Measurements from ENCODE around the gene C12orf42. TPM values are rescaled to one million over a fixed set of nuclear protein-coding genes. Genes with fewer than 3 reads are reported as not detected.

C12orf42 gene
- total and polyA plus RNA-seq, 10 of the 15 experiments (the other 5 are each of a cell fraction or from before 2014, with no cell fraction given), result 1.4 to 7.0 (median 2.4) TPM

DNA sequence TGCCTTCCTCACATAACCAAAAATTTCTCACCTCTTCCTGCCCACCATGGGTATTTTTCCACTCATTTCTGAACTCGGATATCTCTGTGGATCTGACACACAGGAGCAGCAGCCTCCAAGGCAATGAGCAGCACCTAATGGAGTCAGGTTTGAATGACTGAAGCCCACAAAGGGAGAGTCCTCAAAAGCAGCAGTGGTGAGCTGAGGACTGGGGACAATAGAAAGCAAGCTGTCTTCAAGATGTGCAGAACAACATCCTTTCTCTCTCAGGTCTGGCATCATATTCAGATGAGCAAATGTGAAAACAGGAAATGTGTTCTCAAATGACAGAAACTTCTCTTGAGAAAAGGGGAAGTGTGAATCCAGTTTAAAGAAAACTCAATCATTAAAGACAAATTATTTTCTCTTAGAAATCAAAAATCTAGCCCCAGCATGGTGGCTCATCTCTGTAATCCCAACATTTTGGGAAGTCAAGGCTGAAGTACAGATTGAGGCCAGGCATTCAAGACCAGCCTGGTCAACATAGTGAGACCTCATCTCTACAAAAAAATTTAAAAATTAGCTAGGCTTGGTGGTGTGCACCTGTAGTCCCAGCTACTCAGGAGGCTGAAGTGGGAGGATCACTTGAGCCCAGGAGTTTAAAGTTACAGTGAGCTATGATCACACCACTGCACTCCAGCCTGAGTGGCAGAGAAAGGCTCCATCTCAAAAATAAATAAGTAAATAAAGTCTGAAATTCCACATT, 54.2 kb downstream of the C12orf42 start (continued):
- TF ChIP-seq, protein P1, sequence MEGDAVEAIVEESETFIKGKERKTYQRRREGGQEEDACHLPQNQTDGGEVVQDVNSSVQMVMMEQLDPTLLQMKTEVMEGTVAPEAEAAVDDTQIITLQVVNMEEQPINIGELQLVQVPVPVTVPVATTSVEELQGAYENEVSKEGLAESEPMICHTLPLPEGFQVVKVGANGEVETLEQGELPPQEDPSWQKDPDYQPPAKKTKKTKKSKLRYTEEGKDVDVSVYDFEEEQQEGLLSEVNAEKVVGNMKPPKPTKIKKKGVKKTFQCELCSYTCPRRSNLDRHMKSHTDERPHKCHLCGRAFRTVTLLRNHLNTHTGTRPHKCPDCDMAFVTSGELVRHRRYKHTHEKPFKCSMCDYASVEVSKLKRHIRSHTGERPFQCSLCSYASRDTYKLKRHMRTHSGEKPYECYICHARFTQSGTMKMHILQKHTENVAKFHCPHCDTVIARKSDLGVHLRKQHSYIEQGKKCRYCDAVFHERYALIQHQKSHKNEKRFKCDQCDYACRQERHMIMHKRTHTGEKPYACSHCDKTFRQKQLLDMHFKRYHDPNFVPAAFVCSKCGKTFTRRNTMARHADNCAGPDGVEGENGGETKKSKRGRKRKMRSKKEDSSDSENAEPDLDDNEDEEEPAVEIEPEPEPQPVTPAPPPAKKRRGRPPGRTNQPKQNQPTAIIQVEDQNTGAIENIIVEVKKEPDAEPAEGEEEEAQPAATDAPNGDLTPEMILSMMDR (IDR thresholded peaks at IDR 0.05 in 2 of 3, conservative IDR thresholded peaks at IDR 0.05 in 1 of 3; ENCODE audit: control insufficient read depth in 2 of 3, extremely low read depth in 1 of 3, insufficient read depth in 1 of 3, low read depth in 3 of 3, low read length in 3 of 3), result peak in 2 of 3 experiments; percentile 11 to 28; a peak in 1 of 6 replicates
- TF ChIP-seq, protein P2, sequence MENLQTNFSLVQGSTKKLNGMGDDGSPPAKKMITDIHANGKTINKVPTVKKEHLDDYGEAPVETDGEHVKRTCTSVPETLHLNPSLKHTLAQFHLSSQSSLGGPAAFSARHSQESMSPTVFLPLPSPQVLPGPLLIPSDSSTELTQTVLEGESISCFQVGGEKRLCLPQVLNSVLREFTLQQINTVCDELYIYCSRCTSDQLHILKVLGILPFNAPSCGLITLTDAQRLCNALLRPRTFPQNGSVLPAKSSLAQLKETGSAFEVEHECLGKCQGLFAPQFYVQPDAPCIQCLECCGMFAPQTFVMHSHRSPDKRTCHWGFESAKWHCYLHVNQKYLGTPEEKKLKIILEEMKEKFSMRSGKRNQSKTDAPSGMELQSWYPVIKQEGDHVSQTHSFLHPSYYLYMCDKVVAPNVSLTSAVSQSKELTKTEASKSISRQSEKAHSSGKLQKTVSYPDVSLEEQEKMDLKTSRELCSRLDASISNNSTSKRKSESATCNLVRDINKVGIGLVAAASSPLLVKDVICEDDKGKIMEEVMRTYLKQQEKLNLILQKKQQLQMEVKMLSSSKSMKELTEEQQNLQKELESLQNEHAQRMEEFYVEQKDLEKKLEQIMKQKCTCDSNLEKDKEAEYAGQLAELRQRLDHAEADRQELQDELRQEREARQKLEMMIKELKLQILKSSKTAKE (IDR thresholded peaks at IDR 0.05; ENCODE audit: low read depth, poor library complexity, severe bottlenecking), result peak; percentile 75
- TF ChIP-seq CREB1 (IDR thresholded peaks at IDR 0.05; ENCODE audit: low read depth) (peak; percentile 59; the same call in 1 of the 2 replicates), ZNF207 (IDR thresholded peaks at IDR 0.05; ENCODE audit: borderline replicate concordance) (no peak), SPI1 (IDR thresholded peaks at IDR 0.05; ENCODE audit: borderline replicate concordance, insufficient read depth, low read depth, low read length) (peak; percentile 99), TCF3 (IDR thresholded peaks at IDR 0.05; ENCODE audit: borderline replicate concordance, insufficient read depth, low read depth, low read length) (0 out of 2 replicates have a peak, but pooled peaks have one; percentile 31), BRCA1 (IDR thresholded peaks at IDR 0.05; ENCODE audit: low read depth, low read length) (no peak), RFX5 (IDR thresholded peaks at IDR 0.05; ENCODE audit: low read depth, low read length) (no peak), WRNIP1 (IDR thresholded peaks at IDR 0.05; ENCODE audit: borderline replicate concordance, low read depth, low read length) (no peak), ZNF24 (IDR thresholded peaks at IDR 0.05) (peak; percentile 74; the same call in 1 of the 2 replicates), HDAC6 (IDR thresholded peaks at IDR 0.05; ENCODE audit: unreplicated experiment) (no peak), ZBED1 (IDR thresholded peaks at IDR 0.05; ENCODE audit: borderline replicate concordance) (peak; percentile 88), CHD2 (IDR thresholded peaks at IDR 0.05; ENCODE audit: borderline replicate concordance, low read depth, low read length) (peak; percentile 52; the same call in 1 of the 2 replicates), GATAD2B (conservative IDR thresholded peaks at IDR 0.05; ENCODE audit: low read depth) (peak; percentile 75; the same call in 1 of the 2 replicates), ZNF274 (IDR thresholded peaks at IDR 0.05; ENCODE audit: insufficient read depth, insufficient read length) (no peak)
- TF ChIP-seq, protein P3, sequence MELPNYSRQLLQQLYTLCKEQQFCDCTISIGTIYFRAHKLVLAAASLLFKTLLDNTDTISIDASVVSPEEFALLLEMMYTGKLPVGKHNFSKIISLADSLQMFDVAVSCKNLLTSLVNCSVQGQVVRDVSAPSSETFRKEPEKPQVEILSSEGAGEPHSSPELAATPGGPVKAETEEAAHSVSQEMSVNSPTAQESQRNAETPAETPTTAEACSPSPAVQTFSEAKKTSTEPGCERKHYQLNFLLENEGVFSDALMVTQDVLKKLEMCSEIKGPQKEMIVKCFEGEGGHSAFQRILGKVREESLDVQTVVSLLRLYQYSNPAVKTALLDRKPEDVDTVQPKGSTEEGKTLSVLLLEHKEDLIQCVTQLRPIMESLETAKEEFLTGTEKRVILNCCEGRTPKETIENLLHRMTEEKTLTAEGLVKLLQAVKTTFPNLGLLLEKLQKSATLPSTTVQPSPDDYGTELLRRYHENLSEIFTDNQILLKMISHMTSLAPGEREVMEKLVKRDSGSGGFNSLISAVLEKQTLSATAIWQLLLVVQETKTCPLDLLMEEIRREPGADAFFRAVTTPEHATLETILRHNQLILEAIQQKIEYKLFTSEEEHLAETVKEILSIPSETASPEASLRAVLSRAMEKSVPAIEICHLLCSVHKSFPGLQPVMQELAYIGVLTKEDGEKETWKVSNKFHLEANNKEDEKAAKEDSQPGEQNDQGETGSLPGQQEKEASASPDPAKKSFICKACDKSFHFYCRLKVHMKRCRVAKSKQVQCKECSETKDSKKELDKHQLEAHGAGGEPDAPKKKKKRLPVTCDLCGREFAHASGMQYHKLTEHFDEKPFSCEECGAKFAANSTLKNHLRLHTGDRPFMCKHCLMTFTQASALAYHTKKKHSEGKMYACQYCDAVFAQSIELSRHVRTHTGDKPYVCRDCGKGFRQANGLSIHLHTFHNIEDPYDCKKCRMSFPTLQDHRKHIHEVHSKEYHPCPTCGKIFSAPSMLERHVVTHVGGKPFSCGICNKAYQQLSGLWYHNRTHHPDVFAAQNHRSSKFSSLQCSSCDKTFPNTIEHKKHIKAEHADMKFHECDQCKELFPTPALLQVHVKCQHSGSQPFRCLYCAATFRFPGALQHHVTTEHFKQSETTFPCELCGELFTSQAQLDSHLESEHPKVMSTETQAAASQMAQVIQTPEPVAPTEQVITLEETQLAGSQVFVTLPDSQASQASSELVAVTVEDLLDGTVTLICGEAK (IDR thresholded peaks at IDR 0.05; ENCODE audit: borderline replicate concordance), result no peak; the same call in 1 of the 2 replicates
- TF ChIP-seq, protein P4, sequence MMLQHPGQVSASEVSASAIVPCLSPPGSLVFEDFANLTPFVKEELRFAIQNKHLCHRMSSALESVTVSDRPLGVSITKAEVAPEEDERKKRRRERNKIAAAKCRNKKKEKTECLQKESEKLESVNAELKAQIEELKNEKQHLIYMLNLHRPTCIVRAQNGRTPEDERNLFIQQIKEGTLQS (IDR thresholded peaks at IDR 0.05; ENCODE audit: borderline replicate concordance, extremely low read depth, low read depth, low read length), result no peak
- TF ChIP-seq, protein P5, sequence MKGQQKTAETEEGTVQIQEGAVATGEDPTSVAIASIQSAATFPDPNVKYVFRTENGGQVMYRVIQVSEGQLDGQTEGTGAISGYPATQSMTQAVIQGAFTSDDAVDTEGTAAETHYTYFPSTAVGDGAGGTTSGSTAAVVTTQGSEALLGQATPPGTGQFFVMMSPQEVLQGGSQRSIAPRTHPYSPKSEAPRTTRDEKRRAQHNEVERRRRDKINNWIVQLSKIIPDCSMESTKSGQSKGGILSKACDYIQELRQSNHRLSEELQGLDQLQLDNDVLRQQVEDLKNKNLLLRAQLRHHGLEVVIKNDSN (IDR thresholded peaks at IDR 0.05; ENCODE audit: borderline replicate concordance, extremely low read length, insufficient read depth, low read depth, low read length), result no peak

Data from GM12878 (cell line).